ENCODE results near the gene ATP5PB. TPM values are rescaled to one million over a fixed set of nuclear protein-coding genes. Genes with fewer than 3 reads are reported as not detected.

Gene ATP5PB
- total and polyA plus RNA-seq, 4 donors: 110 to 219 (median 125) TPM

- ATAC-seq (ENCODE audit: low FRiP score) (no peak), DNase-seq (no peak)
- H3K36me3 ChIP-seq (ENCODE audit: control insufficient read depth in 1 of 2, insufficient read depth in 2 of 2, low read length in 1 of 2): peaks cover 7 to 9% of the 10 kb centered on the region in 2 donors
- intact Hi-C loops (cut with DNase I): no loop called here
- no peak overlapping the region for H3K27ac ChIP-seq (ENCODE audit: low read depth in 1 of 2, low read length in 2 of 2)
- H3K4me1 ChIP-seq (ENCODE audit: control insufficient read depth in 1 of 2, insufficient read depth in 2 of 2, low read length in 2 of 2): no peaks in the 10 kb centered on the region
- H3K9me3 ChIP-seq (ENCODE audit: control insufficient read depth, low read length): no peaks in the 10 kb centered on the region
- WGBS, 2 donors: 0% methylated on average over 1 of the region's 1 CpG
- H3K4me3 ChIP-seq (ENCODE audit: low read length in 2 of 2): no peak overlapping the region
- no peaks in the 10 kb centered on the region for H3K27me3 ChIP-seq (ENCODE audit: control insufficient read depth in 1 of 2, insufficient read depth in 2 of 2, low read length in 1 of 2)
Observed at GRCh38 chr1:111466480-111466879, 17.2 kb downstream of the ATP5PB start.

GRCh38 chr1:111467865-111468716, 18.8 kb downstream of the ATP5PB start:
- Histone ChIP-seq H3K4me3 (ENCODE audit: low read length in 2 of 2) (no peak overlapping the region), H3K4me1 (ENCODE audit: control insufficient read depth in 1 of 2, insufficient read depth in 2 of 2, low read length in 2 of 2) (no peaks in the 10 kb centered on the region), H3K36me3 (ENCODE audit: control insufficient read depth in 1 of 2, insufficient read depth in 2 of 2, low read length in 1 of 2) (peaks cover 5 to 6% of the 10 kb centered on the region in 2 donors), H3K27ac (ENCODE audit: low read depth in 1 of 2, low read length in 2 of 2) (no peak overlapping the region), H3K27me3 (ENCODE audit: control insufficient read depth in 1 of 2, insufficient read depth in 2 of 2, low read length in 1 of 2) (no peaks in the 10 kb centered on the region), H3K9me3 (ENCODE audit: control insufficient read depth, low read length) (no peaks in the 10 kb centered on the region)
- ATAC-seq (ENCODE audit: low FRiP score): no peak
- WGBS, 2 donors: 79 to 85% methylated on average over 2 of the region's 2 CpGs
- DNase-seq: no peak
- intact Hi-C loops (cut with DNase I): no loop called here

GRCh38 chr1:111468717-111469100, 19.4 kb downstream of the ATP5PB start:
- DNase-seq (no peak), ATAC-seq (ENCODE audit: low FRiP score) (no peak)
- peaks cover 0 to 2% of the 10 kb centered on the region in 2 donors for H3K4me1 ChIP-seq (ENCODE audit: control insufficient read depth in 1 of 2, insufficient read depth in 2 of 2, low read length in 2 of 2)
- intact Hi-C loops (cut with DNase I): no loop called here
- H3K36me3 ChIP-seq (ENCODE audit: control insufficient read depth in 1 of 2, insufficient read depth in 2 of 2, low read length in 1 of 2): peaks cover 5 to 6% of the 10 kb centered on the region in 2 donors
- H3K4me3 ChIP-seq (ENCODE audit: low read length in 2 of 2): no peak overlapping the region
- H3K9me3 ChIP-seq (ENCODE audit: control insufficient read depth, low read length): no peaks in the 10 kb centered on the region
- H3K27ac ChIP-seq (ENCODE audit: low read depth in 1 of 2, low read length in 2 of 2): no peak overlapping the region
- no peaks in the 10 kb centered on the region for H3K27me3 ChIP-seq (ENCODE audit: control insufficient read depth in 1 of 2, insufficient read depth in 2 of 2, low read length in 1 of 2)

- no peak for ATAC-seq (ENCODE audit: low FRiP score)
- H3K9me3 ChIP-seq (ENCODE audit: control insufficient read depth, low read length): no peaks in the 10 kb centered on the region
- H3K4me1 ChIP-seq (ENCODE audit: control insufficient read depth in 1 of 2, insufficient read depth in 2 of 2, low read length in 2 of 2): peaks cover 0 to 2% of the 10 kb centered on the region in 2 donors
- no peak overlapping the region for H3K4me3 ChIP-seq (ENCODE audit: low read length in 2 of 2)
- no peak overlapping the region for H3K27ac ChIP-seq (ENCODE audit: low read depth in 1 of 2, low read length in 2 of 2)
- H3K36me3 ChIP-seq (ENCODE audit: control insufficient read depth in 1 of 2, insufficient read depth in 2 of 2, low read length in 1 of 2): peaks cover 5 to 6% of the 10 kb centered on the region in 2 donors
- no peak for DNase-seq
- no peaks in the 10 kb centered on the region for H3K27me3 ChIP-seq (ENCODE audit: control insufficient read depth in 1 of 2, insufficient read depth in 2 of 2, low read length in 1 of 2)
- intact Hi-C loops (cut with DNase I): no loop called here
Observed at GRCh38 chr1:111469539-111469938, 20.3 kb downstream of the ATP5PB start.

GRCh38 chr1:111470596-111470995, 21.3 kb downstream of the ATP5PB start:
- no peak overlapping the region for H3K27ac ChIP-seq (ENCODE audit: low read depth in 1 of 2, low read length in 2 of 2)

GRCh38 chr1:111471012-111471411, 21.7 kb downstream of the ATP5PB start:
- Histone ChIP-seq H3K27me3 (ENCODE audit: control insufficient read depth in 1 of 2, insufficient read depth in 2 of 2, low read length in 1 of 2) (no peaks in the 10 kb centered on the region), H3K4me1 (ENCODE audit: control insufficient read depth in 1 of 2, insufficient read depth in 2 of 2, low read length in 2 of 2) (peaks cover 0 to 2% of the 10 kb centered on the region in 2 donors), H3K4me3 (ENCODE audit: low read length in 2 of 2) (no peak overlapping the region), H3K9me3 (ENCODE audit: control insufficient read depth, low read length) (no peaks in the 10 kb centered on the region), H3K27ac (ENCODE audit: low read depth in 1 of 2, low read length in 2 of 2) (no peak overlapping the region), H3K36me3 (ENCODE audit: control insufficient read depth in 1 of 2, insufficient read depth in 2 of 2, low read length in 1 of 2) (peaks cover 5 to 6% of the 10 kb centered on the region in 2 donors)
- WGBS, 2 donors: 75 to 76% methylated on average over 3 of the region's 3 CpGs
- peak; percentile 63 for ATAC-seq (ENCODE audit: low FRiP score)
- intact Hi-C loops (cut with DNase I): no loop called here
- peak in 1 of 2 donors; percentile 82 for DNase-seq

More at GRCh38 chr1:111470596-111470995, 21.3 kb downstream of the ATP5PB start:
- 83 to 94% methylated on average over 5 of the region's 5 CpGs for WGBS, 2 donors
- no peak for ATAC-seq (ENCODE audit: low FRiP score)
- Histone ChIP-seq H3K4me3 (ENCODE audit: low read length in 2 of 2) (no peak overlapping the region), H3K27me3 (ENCODE audit: control insufficient read depth in 1 of 2, insufficient read depth in 2 of 2, low read length in 1 of 2) (no peaks in the 10 kb centered on the region), H3K36me3 (ENCODE audit: control insufficient read depth in 1 of 2, insufficient read depth in 2 of 2, low read length in 1 of 2) (peaks cover 5 to 6% of the 10 kb centered on the region in 2 donors), H3K9me3 (ENCODE audit: control insufficient read depth, low read length) (no peaks in the 10 kb centered on the region), H3K4me1 (ENCODE audit: control insufficient read depth in 1 of 2, insufficient read depth in 2 of 2, low read length in 2 of 2) (peaks cover 0 to 2% of the 10 kb centered on the region in 2 donors)
- DNase-seq: no peak
- intact Hi-C loops (cut with DNase I): no loop called here

- peaks cover 0 to 2% of the 10 kb centered on the region in 2 donors for H3K4me1 ChIP-seq (ENCODE audit: control insufficient read depth in 1 of 2, insufficient read depth in 2 of 2, low read length in 2 of 2)
- H3K4me3 ChIP-seq (ENCODE audit: low read length in 2 of 2): no peak overlapping the region
- H3K9me3 ChIP-seq (ENCODE audit: control insufficient read depth, low read length): no peaks in the 10 kb centered on the region
- H3K27me3 ChIP-seq (ENCODE audit: control insufficient read depth in 1 of 2, insufficient read depth in 2 of 2, low read length in 1 of 2): no peaks in the 10 kb centered on the region
- DNase-seq (no peak), ATAC-seq (ENCODE audit: low FRiP score) (no peak)
- peaks cover 5 to 6% of the 10 kb centered on the region in 2 donors for H3K36me3 ChIP-seq (ENCODE audit: control insufficient read depth in 1 of 2, insufficient read depth in 2 of 2, low read length in 1 of 2)
- WGBS, 2 donors: 94 to 96% methylated on average over 3 of the region's 3 CpGs
- intact Hi-C loops (cut with DNase I): no loop called here
- no peak overlapping the region for H3K27ac ChIP-seq (ENCODE audit: low read depth in 1 of 2, low read length in 2 of 2)
Observed at GRCh38 chr1:111471538-111471937, 22.3 kb downstream of the ATP5PB start.

- Histone ChIP-seq H3K36me3 (ENCODE audit: control insufficient read depth in 1 of 2, insufficient read depth in 2 of 2, low read length in 1 of 2) (peaks cover 3 to 7% of the 10 kb centered on the region in 2 donors), H3K27me3 (ENCODE audit: control insufficient read depth in 1 of 2, insufficient read depth in 2 of 2, low read length in 1 of 2) (no peaks in the 10 kb centered on the region), H3K4me1 (ENCODE audit: control insufficient read depth in 1 of 2, insufficient read depth in 2 of 2, low read length in 2 of 2) (peaks cover 0 to 2% of the 10 kb centered on the region in 2 donors), H3K4me3 (ENCODE audit: low read length in 2 of 2) (peak overlapping the region in 1 of 2 donors; percentile 39), H3K9me3 (ENCODE audit: control insufficient read depth, low read length) (no peaks in the 10 kb centered on the region), H3K27ac (ENCODE audit: low read depth in 1 of 2, low read length in 2 of 2) (no peak overlapping the region)
- ATAC-seq (ENCODE audit: low FRiP score) (no peak), DNase-seq (no peak)
- intact Hi-C loops (cut with DNase I): no loop called here
- 8 to 10% methylated on average over 5 of the region's 5 CpGs for WGBS, 2 donors
Observed at GRCh38 chr1:111474106-111474505, 24.8 kb downstream of the ATP5PB start.

- H3K27ac ChIP-seq (ENCODE audit: low read depth in 1 of 2, low read length in 2 of 2): no peak overlapping the region
- no peak for ATAC-seq (ENCODE audit: low FRiP score)
- H3K9me3 ChIP-seq (ENCODE audit: control insufficient read depth, low read length): no peaks in the 10 kb centered on the region
- DNase-seq: no peak
- peaks cover 0 to 2% of the 10 kb centered on the region in 2 donors for H3K4me1 ChIP-seq (ENCODE audit: control insufficient read depth in 1 of 2, insufficient read depth in 2 of 2, low read length in 2 of 2)
- intact Hi-C loops (cut with DNase I): no loop called here
- WGBS, 2 donors: 72 to 76% methylated on average over 4 of the region's 4 CpGs
- peaks cover 1 to 7% of the 10 kb centered on the region in 2 donors for H3K36me3 ChIP-seq (ENCODE audit: control insufficient read depth in 1 of 2, insufficient read depth in 2 of 2, low read length in 1 of 2)
- H3K27me3 ChIP-seq (ENCODE audit: control insufficient read depth in 1 of 2, insufficient read depth in 2 of 2, low read length in 1 of 2): no peaks in the 10 kb centered on the region
- peak overlapping the region in 1 of 2 donors; percentile 26 for H3K4me3 ChIP-seq (ENCODE audit: low read length in 2 of 2)
Observed at GRCh38 chr1:111474521-111474920, 25.3 kb downstream of the ATP5PB start.
